ENCODE results near the gene CDK14.

CDK14 gene

DNA sequence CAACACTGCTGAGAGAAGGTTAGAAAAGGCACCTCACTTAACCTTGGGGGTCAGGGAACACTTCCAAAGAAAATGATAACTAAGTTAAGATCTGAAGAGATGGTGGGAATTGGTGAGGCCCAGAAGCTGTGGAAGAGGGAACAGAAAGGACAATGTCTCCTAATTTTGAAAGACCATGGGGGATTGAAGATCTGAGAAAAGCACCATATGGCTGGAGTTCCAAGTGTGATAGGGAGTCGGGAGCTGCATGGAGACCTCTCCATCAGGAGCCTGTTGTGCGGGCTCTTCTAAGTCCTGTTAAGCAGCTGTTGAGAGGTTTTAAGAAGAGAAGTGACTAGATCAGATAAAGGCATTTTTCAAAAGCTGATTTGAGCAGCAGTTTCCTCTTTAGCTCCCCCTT lies 254.3 kb downstream of the CDK14 start:
- Histone ChIP-seq H2AFZ (ENCODE audit: low read depth, low read length) (no peak overlapping the region), H3K27me3 (ENCODE audit: insufficient read depth, low read length) (no peaks in the 10 kb centered on the region), H3K4me1 (ENCODE audit: insufficient read depth, low read length) (no peaks in the 10 kb centered on the region), H3K4me3 (ENCODE audit: low read length) (no peak overlapping the region), H3K36me3 (ENCODE audit: insufficient read depth, low read length) (peaks cover 4% of the 10 kb centered on the region), H3K9me3 (ENCODE audit: low read length) (no peaks in the 10 kb centered on the region)

DNA sequence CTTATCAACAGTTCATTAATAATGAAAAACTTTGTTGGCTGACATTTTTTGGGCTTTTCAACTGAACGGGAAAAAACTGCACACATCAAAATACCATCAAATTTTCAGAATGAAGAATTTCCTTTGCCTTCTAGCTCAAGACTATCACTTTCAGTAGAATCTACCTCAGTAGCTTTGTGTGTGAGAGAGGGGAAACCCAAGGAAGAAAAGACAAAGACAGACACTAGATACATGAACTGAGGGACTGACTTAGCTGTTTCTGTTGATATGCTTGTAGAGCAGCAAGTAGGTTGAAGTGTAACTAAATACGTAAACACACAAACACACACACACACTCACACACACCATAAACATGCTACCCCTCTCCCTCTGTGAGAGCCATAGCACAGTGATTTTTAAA lies 257.1 kb downstream of the CDK14 start:
- peaks cover 1% of the 10 kb centered on the region for H3K36me3 ChIP-seq (ENCODE audit: insufficient read depth, low read length)
- H2AFZ ChIP-seq (ENCODE audit: low read depth, low read length) = no peak overlapping the region
- H3K4me1 ChIP-seq (ENCODE audit: insufficient read depth, low read length) = no peaks in the 10 kb centered on the region
- no peaks in the 10 kb centered on the region for H3K27me3 ChIP-seq (ENCODE audit: insufficient read depth, low read length)
- no peaks in the 10 kb centered on the region for H3K9me3 ChIP-seq (ENCODE audit: low read length)
- no peak overlapping the region for H3K4me3 ChIP-seq (ENCODE audit: low read length)

DNA sequence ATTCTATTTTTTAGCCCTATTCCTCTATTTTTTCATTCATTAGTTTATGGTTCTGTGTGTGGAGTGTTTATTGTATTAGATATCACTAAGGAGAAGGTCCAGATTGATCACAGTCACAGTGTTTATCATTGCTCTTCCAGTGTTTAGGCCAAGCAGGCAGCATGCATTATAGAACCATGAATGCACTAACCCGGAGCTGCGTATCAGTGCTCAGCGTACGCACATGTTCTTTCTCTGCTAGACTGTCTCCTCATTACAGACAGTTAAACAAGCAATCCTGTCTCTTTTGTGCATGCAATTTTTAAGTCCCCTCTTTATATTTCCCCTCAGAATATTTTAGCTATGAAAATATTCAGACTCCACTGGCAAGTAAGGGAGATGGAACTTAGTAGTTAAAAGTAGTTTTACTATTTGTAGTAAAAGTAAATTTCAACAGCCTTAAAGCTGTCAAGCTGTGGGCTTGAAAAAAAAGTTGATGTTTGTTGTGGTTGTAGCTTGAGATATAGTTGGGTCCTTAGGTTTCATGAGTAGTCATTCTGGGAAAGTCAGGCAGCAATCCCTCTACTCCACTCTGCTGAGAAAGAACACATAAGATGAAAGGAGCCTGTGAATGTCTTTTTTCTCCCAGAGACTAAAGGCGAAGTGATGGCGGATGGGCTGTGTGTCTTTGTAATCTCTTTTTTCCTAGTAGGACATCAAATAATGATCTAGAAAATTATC lies 260.4 kb downstream of the CDK14 start:
- Histone ChIP-seq H3K4me3 (ENCODE audit: low read length) (no peak overlapping the region), H2AFZ (ENCODE audit: low read depth, low read length) (no peak overlapping the region), H3K36me3 (ENCODE audit: insufficient read depth, low read length) (no peaks in the 10 kb centered on the region), H3K4me1 (ENCODE audit: insufficient read depth, low read length) (no peaks in the 10 kb centered on the region), H3K9me3 (ENCODE audit: low read length) (no peaks in the 10 kb centered on the region), H3K27me3 (ENCODE audit: insufficient read depth, low read length) (no peaks in the 10 kb centered on the region)

DNA sequence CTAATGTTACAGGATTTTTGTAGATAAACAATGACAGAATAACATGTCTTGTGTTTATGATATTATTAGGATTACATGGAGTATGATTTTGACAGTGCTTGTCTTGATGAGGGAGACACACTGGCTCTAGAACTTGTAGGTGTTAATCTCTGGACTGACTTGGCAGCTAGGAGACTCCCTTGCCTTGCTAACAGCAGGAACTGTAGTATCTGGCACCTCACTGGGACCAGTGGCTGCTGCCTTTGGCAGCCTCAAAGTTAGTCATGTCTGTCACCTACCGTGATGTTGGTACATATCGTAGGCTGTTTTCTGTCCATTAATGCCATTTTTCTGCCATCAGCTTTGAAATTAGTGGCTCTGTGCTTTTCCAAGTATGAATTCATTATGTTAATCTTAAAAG lies 261.5 kb downstream of the CDK14 start:
- Histone ChIP-seq H3K27me3 (ENCODE audit: insufficient read depth, low read length) (no peaks in the 10 kb centered on the region), H3K4me3 (ENCODE audit: low read length) (no peak overlapping the region), H3K36me3 (ENCODE audit: insufficient read depth, low read length) (no peaks in the 10 kb centered on the region), H2AFZ (ENCODE audit: low read depth, low read length) (no peak overlapping the region), H3K4me1 (ENCODE audit: insufficient read depth, low read length) (no peaks in the 10 kb centered on the region), H3K9me3 (ENCODE audit: low read length) (no peaks in the 10 kb centered on the region)

DNA sequence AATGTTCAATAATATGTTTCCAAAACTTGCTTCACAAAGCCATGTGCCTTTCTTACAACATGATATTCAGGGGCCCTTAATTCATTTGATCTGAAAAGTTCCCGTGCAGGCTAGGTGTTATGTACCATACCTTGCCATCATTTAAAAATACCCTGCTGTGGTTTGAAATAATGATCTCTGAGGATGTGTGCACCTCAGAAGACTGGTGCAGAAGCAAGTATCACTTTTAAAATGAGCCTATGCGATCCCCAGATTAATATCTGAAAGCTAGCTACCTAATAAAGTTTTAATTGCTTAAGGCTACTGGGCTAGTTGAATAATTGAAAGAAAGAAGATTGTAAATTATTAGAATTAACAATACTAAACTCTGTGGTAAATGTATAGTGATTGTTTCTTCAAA lies 262.4 kb downstream of the CDK14 start:
- Histone ChIP-seq H3K9me3 (ENCODE audit: low read length) (no peaks in the 10 kb centered on the region), H3K4me3 (ENCODE audit: low read length) (no peak overlapping the region), H3K27me3 (ENCODE audit: insufficient read depth, low read length) (no peaks in the 10 kb centered on the region), H3K36me3 (ENCODE audit: insufficient read depth, low read length) (no peaks in the 10 kb centered on the region), H2AFZ (ENCODE audit: low read depth, low read length) (no peak overlapping the region), H3K4me1 (ENCODE audit: insufficient read depth, low read length) (no peaks in the 10 kb centered on the region)

- Histone ChIP-seq H3K27me3 (ENCODE audit: insufficient read depth, low read length) (no peaks in the 10 kb centered on the region), H3K4me1 (ENCODE audit: insufficient read depth, low read length) (no peaks in the 10 kb centered on the region), H3K4me3 (ENCODE audit: low read length) (no peak overlapping the region), H2AFZ (ENCODE audit: low read depth, low read length) (no peak overlapping the region), H3K9me3 (ENCODE audit: low read length) (no peaks in the 10 kb centered on the region), H3K36me3 (ENCODE audit: insufficient read depth, low read length) (peaks cover 2% of the 10 kb centered on the region)
Measured at GRCh38 chr7:90859521-90859920, 263.4 kb downstream of the CDK14 start.

- Histone ChIP-seq H3K9me3 (ENCODE audit: low read length) (no peaks in the 10 kb centered on the region), H3K4me3 (ENCODE audit: low read length) (no peak overlapping the region), H3K27me3 (ENCODE audit: insufficient read depth, low read length) (no peaks in the 10 kb centered on the region), H3K4me1 (ENCODE audit: insufficient read depth, low read length) (no peaks in the 10 kb centered on the region), H3K36me3 (ENCODE audit: insufficient read depth, low read length) (peaks cover 2% of the 10 kb centered on the region), H2AFZ (ENCODE audit: low read depth, low read length) (no peak overlapping the region)
Measured at GRCh38 chr7:90864088-90864487, 268.0 kb downstream of the CDK14 start.

GRCh38 chr7:90869335-90869734 lies 273.2 kb downstream of the CDK14 start:
- Histone ChIP-seq H3K36me3 (ENCODE audit: insufficient read depth, low read length) (no peaks in the 10 kb centered on the region), H2AFZ (ENCODE audit: low read depth, low read length) (no peak overlapping the region), H3K4me1 (ENCODE audit: insufficient read depth, low read length) (no peaks in the 10 kb centered on the region), H3K27me3 (ENCODE audit: insufficient read depth, low read length) (no peaks in the 10 kb centered on the region), H3K9me3 (ENCODE audit: low read length) (peaks cover 2% of the 10 kb centered on the region), H3K4me3 (ENCODE audit: low read length) (no peak overlapping the region)

DNA sequence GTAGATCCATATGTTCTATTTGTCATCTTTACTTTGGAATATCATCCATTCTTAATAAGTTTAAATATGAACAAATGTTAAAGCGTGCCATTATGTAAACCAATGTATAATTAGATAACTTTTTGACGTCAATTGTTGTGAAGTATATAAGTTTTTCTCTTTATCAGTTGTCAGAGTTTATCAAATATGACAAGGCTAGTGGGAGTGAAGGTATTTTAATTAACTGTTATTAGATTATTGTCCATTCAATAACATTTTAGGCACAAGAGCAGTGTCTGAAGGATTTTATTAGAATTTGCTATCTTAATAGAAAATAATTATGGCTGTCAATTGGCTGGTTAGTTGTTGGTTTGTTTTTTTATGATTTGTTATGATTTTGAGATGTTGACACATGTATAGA lies 280.6 kb downstream of the CDK14 start:
- Histone ChIP-seq H3K4me3 (ENCODE audit: low read length) (no peak overlapping the region), H3K27me3 (ENCODE audit: insufficient read depth, low read length) (no peaks in the 10 kb centered on the region), H2AFZ (ENCODE audit: low read depth, low read length) (no peak overlapping the region), H3K36me3 (ENCODE audit: insufficient read depth, low read length) (peaks cover 8% of the 10 kb centered on the region), H3K9me3 (ENCODE audit: low read length) (peaks cover 7% of the 10 kb centered on the region), H3K4me1 (ENCODE audit: insufficient read depth, low read length) (no peaks in the 10 kb centered on the region)

DNA sequence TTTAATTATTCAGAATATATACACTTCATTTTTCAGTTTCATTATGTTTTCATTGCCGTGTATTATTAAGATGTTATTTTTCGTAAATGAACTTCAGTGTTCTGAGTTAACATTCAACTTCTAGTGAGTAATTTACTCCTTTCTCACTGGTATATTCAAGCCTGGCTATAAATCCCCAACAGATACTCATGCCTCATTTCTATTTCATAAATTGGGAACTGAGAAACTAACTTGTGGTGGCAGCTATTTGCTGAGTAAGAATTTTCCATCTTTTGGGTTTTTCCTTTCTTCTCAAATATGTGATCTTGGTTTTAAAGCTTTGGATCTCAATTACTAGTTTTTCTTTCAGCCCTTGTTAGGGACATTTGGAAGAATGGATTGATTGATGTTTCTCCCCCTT lies 281.1 kb downstream of the CDK14 start:
- Histone ChIP-seq H3K36me3 (ENCODE audit: insufficient read depth, low read length) (peaks cover 8% of the 10 kb centered on the region), H3K27me3 (ENCODE audit: insufficient read depth, low read length) (no peaks in the 10 kb centered on the region), H3K9me3 (ENCODE audit: low read length) (peaks cover 7% of the 10 kb centered on the region), H3K4me3 (ENCODE audit: low read length) (no peak overlapping the region), H2AFZ (ENCODE audit: low read depth, low read length) (no peak overlapping the region), H3K4me1 (ENCODE audit: insufficient read depth, low read length) (no peaks in the 10 kb centered on the region)

GRCh38 chr7:90879924-90880323 lies 283.8 kb downstream of the CDK14 start:
- Histone ChIP-seq H3K4me3 (ENCODE audit: low read length) (no peak overlapping the region), H3K9me3 (ENCODE audit: low read length) (peaks cover 7% of the 10 kb centered on the region), H2AFZ (ENCODE audit: low read depth, low read length) (no peak overlapping the region), H3K27me3 (ENCODE audit: insufficient read depth, low read length) (no peaks in the 10 kb centered on the region), H3K4me1 (ENCODE audit: insufficient read depth, low read length) (no peaks in the 10 kb centered on the region), H3K36me3 (ENCODE audit: insufficient read depth, low read length) (peaks cover 8% of the 10 kb centered on the region)

DNA sequence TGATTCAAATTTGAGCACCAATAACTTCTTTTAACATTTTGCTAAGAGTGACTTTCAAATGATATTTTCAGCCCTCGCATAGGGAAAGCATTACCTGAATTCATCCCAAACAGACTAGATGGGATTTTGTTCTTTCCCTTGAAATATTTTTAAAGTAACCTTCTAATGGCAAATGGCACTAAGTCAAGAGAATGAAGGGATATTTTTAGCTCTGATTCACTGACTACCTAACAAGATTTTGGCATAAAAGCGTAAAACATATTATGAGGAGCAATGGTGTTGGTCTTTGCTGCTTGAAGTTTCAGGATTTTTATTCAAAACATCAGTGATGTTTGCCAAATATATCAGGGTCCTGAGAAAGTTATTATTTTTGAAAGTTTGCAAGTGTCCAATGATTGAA lies 290.3 kb downstream of the CDK14 start:
- Histone ChIP-seq H3K4me3 (ENCODE audit: low read length) (no peak overlapping the region), H3K36me3 (ENCODE audit: insufficient read depth, low read length) (no peaks in the 10 kb centered on the region), H3K9me3 (ENCODE audit: low read length) (no peaks in the 10 kb centered on the region), H3K4me1 (ENCODE audit: insufficient read depth, low read length) (no peaks in the 10 kb centered on the region), H2AFZ (ENCODE audit: low read depth, low read length) (no peak overlapping the region), H3K27me3 (ENCODE audit: insufficient read depth, low read length) (no peaks in the 10 kb centered on the region)

DNA sequence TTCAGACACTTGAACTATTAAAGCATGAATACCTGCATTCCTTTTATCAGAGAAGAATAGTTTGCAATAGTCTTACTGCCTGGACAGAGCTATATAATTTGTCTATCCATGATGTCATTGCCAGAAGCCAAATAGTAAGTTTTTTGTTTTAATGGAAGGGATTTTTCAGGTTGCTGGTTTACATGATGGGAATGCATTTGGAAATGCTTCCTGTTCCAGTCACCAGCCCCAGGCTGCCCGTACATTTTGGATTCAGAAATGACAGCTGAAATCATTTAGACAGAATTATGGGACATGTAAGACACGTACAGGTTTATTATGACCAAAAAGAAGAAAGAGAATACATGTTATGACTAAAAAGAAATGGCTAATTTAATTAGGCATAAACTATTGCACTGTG lies 293.1 kb downstream of the CDK14 start:
- no peaks in the 10 kb centered on the region for H3K4me1 ChIP-seq (ENCODE audit: insufficient read depth, low read length)
- H3K36me3 ChIP-seq (ENCODE audit: insufficient read depth, low read length) = no peaks in the 10 kb centered on the region
- H2AFZ ChIP-seq (ENCODE audit: low read depth, low read length) = no peak overlapping the region
- no peaks in the 10 kb centered on the region for H3K9me3 ChIP-seq (ENCODE audit: low read length)
- no peak overlapping the region for H3K4me3 ChIP-seq (ENCODE audit: low read length)
- no peaks in the 10 kb centered on the region for H3K27me3 ChIP-seq (ENCODE audit: insufficient read depth, low read length)

DNA sequence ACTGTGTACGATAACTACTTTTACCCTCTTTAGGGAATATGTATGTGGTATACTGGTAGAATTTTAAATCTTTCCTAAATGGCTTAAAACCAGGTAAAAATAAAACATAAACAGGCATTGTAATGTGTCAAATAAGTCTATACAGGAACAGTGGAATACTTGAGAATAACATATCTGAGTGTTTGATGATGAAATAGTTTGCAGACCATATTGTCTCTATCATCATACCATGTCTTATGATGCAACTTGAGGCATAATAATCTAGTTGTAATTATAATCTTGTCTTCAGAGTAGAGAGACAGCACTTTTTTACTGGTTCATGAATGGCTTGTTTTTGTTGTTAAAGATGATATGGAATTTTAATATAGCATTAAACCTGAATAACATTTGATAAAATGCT lies 293.5 kb downstream of the CDK14 start:
- Histone ChIP-seq H2AFZ (ENCODE audit: low read depth, low read length) (no peak overlapping the region), H3K27me3 (ENCODE audit: insufficient read depth, low read length) (no peaks in the 10 kb centered on the region), H3K9me3 (ENCODE audit: low read length) (no peaks in the 10 kb centered on the region), H3K4me1 (ENCODE audit: insufficient read depth, low read length) (no peaks in the 10 kb centered on the region), H3K4me3 (ENCODE audit: low read length) (no peak overlapping the region), H3K36me3 (ENCODE audit: insufficient read depth, low read length) (no peaks in the 10 kb centered on the region)

Data from neuron (in vitro differentiated cells).